Colonic mucosa (tissue), 4 donors: ENCODE results near the gene GOLT1B. TPM values are rescaled to one million over a fixed set of nuclear protein-coding genes. Genes with fewer than 3 reads are reported as not detected.

ENCODE experiments used
- DNase-seq: peaks from one replicate; pipeline ENCODE4 v3.0.0-alpha.2; 2020
- H3K27ac ChIP-seq: fragments of 200-600 bp; one replicate; pipeline ENCODE4 v1.8.0; 2021
- H3K27me3 ChIP-seq: fragments of 200-600 bp; one replicate; pipeline ENCODE4 v1.8.0; 2021
- H3K36me3 ChIP-seq: fragments of 200-600 bp; one replicate; pipeline ENCODE4 v1.8.0; 2021
- H3K4me1 ChIP-seq: fragments of 200-600 bp; one replicate; pipeline ENCODE4 v1.8.0; 2021; ENCODE audit warnings: mild to moderate bottlenecking
- H3K4me3 ChIP-seq: fragments of 200-600 bp; one replicate; pipeline ENCODE4 v1.8.0; 2021
- H3K9ac ChIP-seq, 2 donors: one replicate each; pipeline ENCODE4 v1.7.0; 2013; ENCODE audit warnings: control low read depth in 2 of 2, low read depth in 2 of 2, low read length in 2 of 2
- H3K9me3 ChIP-seq: fragments of 200-600 bp; one replicate; pipeline ENCODE4 v1.8.0; 2021
- CTCF ChIP-seq: fragments of 200-600 bp; IDR thresholded peaks from one replicate; pipeline ENCODE4 v1.8.0; 2022; ENCODE audit warnings: antibody characterized with exemption, mild to moderate bottlenecking
- intact Hi-C: fragments of 100-400 bp; cut with DNase I; formaldehyde crosslinking; loops from one replicate; pipeline ENCODE4 v1.14.1; 2022
- total RNA-seq, 2 donors: library from RNA; stranded (reverse); fragmentation: NEBNext Ultra II Directional in 1 of 2; extraction: Animal tissue kit (Norgen Biotek cat#: 25700) in 1 of 2; gene quantifications; one replicate each; pipeline ENCODE4 v1.2.1, GENCODE V29; 2021
- donor health status: healthy.
- donor health status: DM: no; HTN: no; CAD: no.
- donor health status: DM: no; HTN: no; CAD: no.

GOLT1B gene
- total RNA-seq, 2 donors from 2014 or later: 28.3 to 35.5 TPM

GRCh38 chr12:21485998-21486397 is 15.6 kb upstream of the GOLT1B start:
- H3K4me3 ChIP-seq: no peak overlapping the region
- intact Hi-C loops: no loop called here
- H3K9me3 ChIP-seq: no peaks in the 10 kb centered on the region
- H3K9ac ChIP-seq: no peak overlapping the region
- no peaks in the 10 kb centered on the region for H3K4me1 ChIP-seq
- H3K27me3 ChIP-seq: no peaks in the 10 kb centered on the region
- no peak for DNase-seq
- no peaks in the 10 kb centered on the region for H3K36me3 ChIP-seq
- no peak for TF ChIP-seq CTCF
- no peak overlapping the region for H3K27ac ChIP-seq

GRCh38 chr12:21499765-21500164 is 1.8 kb upstream of the GOLT1B start:
- Histone ChIP-seq H3K27ac (no peak overlapping the region), H3K9me3 (no peaks in the 10 kb centered on the region), H3K27me3 (no peaks in the 10 kb centered on the region), H3K4me1 (peaks cover 11% of the 10 kb centered on the region), H3K9ac (no peak overlapping the region), H3K36me3 (no peaks in the 10 kb centered on the region), H3K4me3 (no peak overlapping the region)
- DNase-seq: no peak
- no peak for TF ChIP-seq CTCF
- intact Hi-C loops: loop anchor here (10.0 kb wide), 1 partner anchor 55 kb away; no protein-coding TSS in a partner anchor

- peaks cover 11% of the 10 kb centered on the region for H3K4me1 ChIP-seq
Measured at GRCh38 chr12:21500786-21501257, 767 bp upstream of the GOLT1B start.

GRCh38 chr12:21502164-21502496 is 541 bp downstream of the GOLT1B start:
- Histone ChIP-seq H3K9me3 (no peaks in the 10 kb centered on the region), H3K4me1 (peaks cover 11% of the 10 kb centered on the region), H3K27me3 (no peaks in the 10 kb centered on the region), H3K27ac (peak overlapping the region; percentile 75), H3K9ac (peak overlapping the region; percentile 88 to 92), H3K36me3 (no peaks in the 10 kb centered on the region), H3K4me3 (peak overlapping the region; percentile 98)
- no peak for TF ChIP-seq CTCF
- DNase-seq: peak; percentile 43
- intact Hi-C loops: loop anchor here (10.0 kb wide), 1 partner anchor 57 kb away; no protein-coding TSS in a partner anchor

More at GRCh38 chr12:21500786-21501257, 767 bp upstream of the GOLT1B start:
- no peak for DNase-seq
- no peaks in the 10 kb centered on the region for H3K9me3 ChIP-seq
- H3K36me3 ChIP-seq: no peaks in the 10 kb centered on the region
- peak overlapping the region; percentile 28 to 88 for H3K9ac ChIP-seq
- no peak for TF ChIP-seq CTCF
- intact Hi-C loops: loop anchor here (10.0 kb wide), 1 partner anchor 56 kb away; no protein-coding TSS in a partner anchor
- peak overlapping the region; percentile 98 for H3K4me3 ChIP-seq
- peak overlapping the region; percentile 75 for H3K27ac ChIP-seq
- H3K27me3 ChIP-seq: no peaks in the 10 kb centered on the region

GRCh38 chr12:21502872-21503271 is 1.3 kb downstream of the GOLT1B start:
- no peak overlapping the region for H3K27ac ChIP-seq
- no peak overlapping the region for H3K4me3 ChIP-seq
- no peak for DNase-seq
- peaks cover 11% of the 10 kb centered on the region for H3K4me1 ChIP-seq
- intact Hi-C loops: loop anchor here (10.0 kb wide), 1 partner anchor 58 kb away; no protein-coding TSS in a partner anchor
- no peak for TF ChIP-seq CTCF
- no peaks in the 10 kb centered on the region for H3K27me3 ChIP-seq
- H3K9me3 ChIP-seq: no peaks in the 10 kb centered on the region
- H3K9ac ChIP-seq: no peak overlapping the region
- H3K36me3 ChIP-seq: no peaks in the 10 kb centered on the region
